Posterior cingulate gyrus (tissue), 11 donors: ENCODE results near the gene CRACR2A.

ENCODE experiments used
- DNase-seq, 10 donors: peaks; one replicate each; pipeline versions ENCODE4 v3.0.0 to v3.0.0-alpha.2; 2020 to 2021; ENCODE audit warnings: mixed read lengths in 3 of 10
- intact Hi-C: fragments of 100-400 bp; cut with DNase I; formaldehyde crosslinking; loops from one replicate; pipeline ENCODE4 v1.15.1; 2023

The CRACR2A gene

DNA sequence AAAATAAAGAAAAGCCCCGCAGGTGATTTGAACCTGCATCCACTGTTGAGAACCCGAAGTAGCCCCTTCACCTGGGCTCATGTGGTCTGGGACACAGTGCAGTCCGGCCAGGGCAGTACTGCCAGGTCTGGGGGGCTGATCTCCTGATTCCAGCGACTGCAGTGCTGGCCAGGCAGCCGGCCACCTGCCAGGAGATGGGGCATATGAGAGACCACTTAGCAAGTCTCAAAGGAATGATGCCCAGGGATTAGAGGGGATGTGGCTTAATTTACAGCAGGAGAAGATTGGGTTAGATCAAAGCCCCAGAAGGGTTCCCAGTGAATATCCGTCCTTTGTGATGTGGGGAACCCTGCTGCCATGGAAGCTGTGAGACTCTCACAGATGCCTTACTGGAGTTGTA, 148.6 kb downstream of the CRACR2A start:
- intact Hi-C loops = no loop called here
- peak in 1 of 10 donors; percentile 35 for DNase-seq

DNA sequence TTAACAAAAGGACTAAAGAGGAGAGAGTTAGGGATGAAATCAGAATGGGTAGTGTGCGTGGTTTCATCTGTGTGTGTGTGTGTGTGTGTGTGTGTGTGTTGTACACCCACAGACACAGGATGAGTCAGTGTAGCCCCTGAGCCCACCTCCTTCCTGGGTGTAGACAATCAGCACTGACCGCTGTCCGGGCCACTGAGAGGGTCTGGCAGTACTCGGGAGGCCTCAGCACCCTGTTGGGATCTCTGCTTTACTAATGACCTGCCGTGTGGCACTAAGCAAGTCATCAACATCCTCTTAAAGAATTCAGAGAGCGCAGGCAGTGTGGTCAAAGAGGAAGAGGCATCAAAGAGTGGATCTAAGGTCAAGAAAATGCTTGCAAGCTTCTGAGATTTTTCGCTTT, 149.3 kb downstream of the CRACR2A start:
- peak in 1 of 10 donors; percentile 11 for DNase-seq
- intact Hi-C loops = no loop called here

GRCh38 chr12:3602488-3602887, 150.4 kb downstream of the CRACR2A start:
- peak in 1 of 10 donors; percentile 57 for DNase-seq
- intact Hi-C loops = no loop called here

DNA sequence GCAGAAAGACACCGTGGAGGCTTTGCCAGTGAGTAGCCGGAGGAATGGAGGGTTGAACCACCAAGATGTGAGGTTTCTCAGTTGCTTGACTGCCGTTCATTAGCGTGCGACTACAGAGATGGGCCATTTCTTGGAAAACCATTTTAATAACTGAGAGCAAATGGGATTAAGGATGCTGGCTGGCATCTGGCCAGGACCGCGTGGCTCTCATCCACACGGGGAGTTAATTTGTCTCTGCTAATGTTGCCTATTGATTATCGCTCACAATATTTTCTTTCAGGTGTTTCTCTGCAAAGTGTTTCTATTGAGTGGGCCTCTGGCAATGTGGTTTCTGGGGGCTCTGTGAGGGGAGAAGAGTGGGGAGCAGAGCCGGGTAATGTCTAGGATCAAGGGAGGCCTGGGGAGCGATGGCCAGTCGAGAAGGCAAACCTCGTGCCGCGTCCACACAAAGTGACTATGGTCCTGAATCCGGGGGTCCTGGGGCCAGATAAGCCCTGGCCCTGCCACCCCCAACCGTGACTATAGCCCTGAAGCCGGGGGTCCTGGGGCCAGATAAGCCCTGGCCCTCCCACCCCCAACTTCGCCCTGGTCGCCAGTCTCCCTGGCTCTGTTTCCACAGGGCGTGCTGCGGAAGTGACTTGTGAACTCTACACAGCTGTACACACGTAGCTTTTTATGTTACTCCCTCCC, 151.3 kb downstream of the CRACR2A start:
- intact Hi-C loops = no loop called here
- peak in 1 of 10 donors; percentile 67 for DNase-seq

DNA sequence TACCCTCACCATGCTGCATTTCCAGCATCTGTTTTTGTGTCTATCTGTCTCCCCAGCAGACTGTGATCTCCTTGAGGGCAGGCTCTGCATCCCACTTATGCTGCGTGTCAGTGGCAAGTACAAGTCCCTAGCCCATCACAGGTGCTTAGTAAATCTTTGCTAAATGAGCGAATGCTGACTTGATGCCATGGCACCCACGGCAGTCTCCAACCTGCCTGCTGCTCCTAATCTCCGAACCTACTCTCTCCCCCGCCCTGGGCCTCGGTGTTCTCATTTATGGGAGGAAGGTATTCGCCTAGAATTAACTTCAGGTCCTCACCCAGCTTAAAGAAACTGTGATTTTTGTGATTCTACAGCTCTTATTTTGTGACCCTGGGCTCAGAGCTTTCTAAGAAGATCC, 152.0 kb downstream of the CRACR2A start:
- intact Hi-C loops = no loop called here
- DNase-seq = peak in 1 of 10 donors; percentile 57

DNA sequence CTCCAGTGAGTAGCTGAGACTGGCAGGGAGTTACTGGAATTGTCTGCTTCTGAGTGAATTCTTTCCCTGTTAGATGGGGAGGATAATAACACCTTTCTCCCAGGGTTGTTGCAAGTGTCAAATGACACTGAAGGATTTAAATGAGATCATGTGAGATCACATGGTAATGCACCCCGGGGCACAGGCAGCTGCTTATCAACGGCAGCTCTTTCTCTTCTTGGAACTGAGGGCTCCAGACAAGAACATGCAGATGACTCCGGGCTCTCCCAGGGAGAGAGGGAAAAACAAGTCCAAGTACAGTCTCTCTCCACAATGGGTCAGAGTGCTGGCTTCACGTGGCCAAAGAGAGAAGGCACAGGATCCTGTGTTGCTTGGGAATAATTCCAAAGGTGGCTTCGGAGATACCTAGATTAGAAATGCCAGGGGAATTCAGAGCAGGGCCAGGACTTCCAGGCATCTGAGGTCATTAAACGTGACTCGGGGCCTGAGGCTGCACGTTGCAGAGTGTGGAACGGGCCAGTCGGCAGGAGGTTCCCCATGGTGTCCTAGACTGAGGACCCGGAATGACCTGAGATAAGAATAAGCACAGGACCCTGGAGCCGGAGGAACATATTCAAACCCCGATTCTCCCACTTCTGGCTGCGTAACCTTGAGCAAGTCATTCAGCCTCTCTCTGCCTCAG, 152.7 kb downstream of the CRACR2A start:
- peak in 1 of 10 donors; percentile 55 for DNase-seq
- intact Hi-C loops = no loop called here

- DNase-seq = peak in 1 of 10 donors; percentile 84
- intact Hi-C loops = no loop called here
Measured at GRCh38 chr12:3598896-3599860, 153.7 kb downstream of the CRACR2A start.

DNA sequence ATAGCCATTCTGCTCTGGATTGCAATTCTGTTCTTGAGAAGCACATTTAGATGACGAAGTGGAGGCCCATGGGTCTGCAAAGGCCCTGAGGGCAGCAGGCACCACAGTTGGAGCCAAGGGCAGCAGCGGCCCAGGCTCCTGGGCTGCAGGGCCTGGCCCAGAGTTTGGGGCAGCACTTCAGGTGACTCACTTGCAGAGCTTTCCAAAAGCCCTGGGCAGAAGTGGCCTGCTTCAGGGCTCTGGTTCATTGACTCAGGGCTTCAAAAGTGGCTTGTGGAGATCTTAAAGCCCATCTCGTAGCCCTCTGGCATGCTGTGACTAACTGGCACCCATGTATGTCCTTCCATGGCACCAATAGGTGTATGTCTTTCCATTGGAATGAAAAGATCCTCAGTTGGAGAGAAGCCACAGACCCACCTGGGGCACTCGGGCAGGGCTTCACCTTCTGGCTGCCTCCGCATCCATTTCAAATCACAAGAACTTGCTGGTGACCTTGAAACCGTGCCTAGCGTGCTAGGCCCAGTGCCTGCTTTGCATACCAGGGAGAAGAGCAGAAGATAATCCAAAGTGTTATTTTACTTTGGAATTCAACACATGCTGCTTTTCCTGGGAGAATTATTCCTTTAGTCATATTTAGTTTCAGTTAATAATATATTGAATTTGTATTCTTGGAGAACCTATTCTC, 155.2 kb downstream of the CRACR2A start:
- intact Hi-C loops = no loop called here

GRCh38 chr12:3596703-3597415, 156.1 kb downstream of the CRACR2A start:
- DNase-seq = peak in 1 of 10 donors; percentile 21
- intact Hi-C loops = no loop called here

More for the DNA sequence above, 155.2 kb downstream of the CRACR2A start:
- peak in 1 of 10 donors; percentile 67 for DNase-seq

GRCh38 chr12:3595721-3596120, 157.2 kb downstream of the CRACR2A start:
- intact Hi-C loops = no loop called here
- peak in 1 of 10 donors; percentile 53 for DNase-seq

DNA sequence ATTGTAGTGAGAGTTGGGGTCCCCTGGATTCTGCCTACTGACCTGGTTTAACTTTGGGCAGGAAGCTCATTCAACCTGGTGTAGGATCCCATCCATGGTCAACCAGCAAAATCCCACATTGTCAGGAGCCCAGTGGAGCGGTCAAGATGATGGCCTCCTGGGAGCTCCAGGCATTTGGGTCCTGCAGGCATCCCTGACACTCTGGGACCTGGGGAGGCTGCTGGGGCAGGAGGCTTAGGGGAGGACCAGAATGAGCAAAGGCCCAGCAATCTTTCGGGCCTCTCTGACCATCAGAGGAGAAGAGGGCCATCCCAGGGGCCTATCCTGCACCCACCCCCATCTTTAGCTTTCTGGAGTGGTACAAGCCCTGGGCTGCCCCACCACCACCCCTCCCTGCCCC, 157.9 kb downstream of the CRACR2A start:
- intact Hi-C loops = no loop called here
- peak in 1 of 10 donors; percentile 54 for DNase-seq

- peak in 1 of 10 donors; percentile 27 for DNase-seq
- intact Hi-C loops = no loop called here
Measured at GRCh38 chr12:3593906-3594483, 158.9 kb downstream of the CRACR2A start.

- peak in 1 of 10 donors; percentile 74 for DNase-seq
- intact Hi-C loops = no loop called here
Measured at GRCh38 chr12:3592856-3593625, 159.9 kb downstream of the CRACR2A start.

- DNase-seq = no peak
- intact Hi-C loops = no loop called here
Measured at GRCh38 chr12:3589745-3590144, 163.2 kb downstream of the CRACR2A start.

DNA sequence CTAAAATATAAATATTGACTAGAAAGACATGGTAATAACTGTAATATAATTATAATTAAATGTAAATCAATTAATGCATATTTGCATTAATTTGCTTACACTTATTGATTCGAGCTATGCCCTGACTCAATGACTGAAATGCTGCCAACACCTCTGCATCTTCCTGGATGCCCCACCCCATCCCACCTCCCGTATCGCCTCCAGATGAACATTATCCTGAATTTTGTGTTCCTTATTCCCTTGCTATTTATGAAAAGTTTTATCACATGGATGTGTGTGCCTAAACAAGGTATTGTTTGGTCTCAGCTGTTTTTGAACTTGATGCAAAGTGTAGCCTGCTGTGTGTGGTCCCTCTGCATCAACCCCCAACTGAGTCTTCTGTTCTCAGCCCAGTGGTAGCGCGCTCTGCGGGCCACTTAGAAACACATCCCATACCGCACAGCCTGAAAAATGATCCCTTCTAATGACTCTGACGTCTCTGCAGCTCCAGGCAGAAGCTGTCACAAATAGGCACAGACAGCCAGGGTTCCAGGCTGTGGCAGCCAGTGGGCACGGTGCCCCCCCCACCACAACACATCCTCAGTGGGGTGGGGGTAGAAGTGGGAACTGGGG, 165.4 kb downstream of the CRACR2A start:
- intact Hi-C loops = no loop called here
- DNase-seq = no peak

GRCh38 chr12:3583656-3584334, 169.1 kb downstream of the CRACR2A start:
- intact Hi-C loops = no loop called here
- no peak for DNase-seq

DNA sequence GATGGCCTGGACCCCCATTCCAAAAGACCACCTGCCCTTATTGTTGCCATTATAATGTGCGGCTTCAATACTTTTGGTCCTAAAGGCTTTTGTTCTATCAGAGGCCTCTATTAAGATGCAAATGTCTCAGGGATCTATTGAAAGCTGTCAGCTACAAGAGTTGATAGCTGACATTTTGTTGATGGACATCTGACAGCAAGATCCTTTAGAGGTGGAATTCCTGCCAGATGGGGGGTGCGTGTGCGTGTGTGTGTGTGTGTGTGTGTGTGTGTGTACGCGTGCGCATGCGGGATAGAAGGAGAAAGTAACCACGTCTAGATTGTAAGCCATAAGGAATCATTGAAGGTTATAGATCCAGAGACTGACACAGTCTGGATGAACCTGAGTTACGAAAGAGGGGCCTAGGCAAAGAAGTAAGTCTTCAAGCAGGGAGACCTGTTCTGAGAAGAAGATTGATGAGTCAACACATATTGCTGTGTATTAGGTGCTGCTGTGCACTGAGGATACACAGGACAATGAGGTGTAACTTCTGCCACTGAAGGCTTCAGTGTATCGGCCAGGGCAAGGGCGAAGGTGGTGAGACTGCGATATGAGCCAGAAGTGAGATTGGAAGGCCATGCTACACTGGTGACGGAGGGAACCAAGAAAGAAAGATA, 172.7 kb downstream of the CRACR2A start:
- DNase-seq = peak in 1 of 10 donors; percentile 2
- intact Hi-C loops = no loop called here
